ENCODE results near the gene OXLD1. TPM values are rescaled to one million over a fixed set of nuclear protein-coding genes. Genes with fewer than 3 reads are reported as not detected.

The OXLD1 gene
- total RNA-seq = 10 to 100 TPM; 49.1 to 58.8 TPM

- ATAC-seq (replicated peaks in 1 of 2) (peak; percentile 97 to 98), DNase-seq (peak; percentile 95 to 97)
- peak within 1 kb of the TSS; percentile 88 for H3K27ac Mint-ChIP-seq
- H3K9me3 Mint-ChIP-seq = no peaks in the 10 kb centered on the region
- peaks cover 57% of the 10 kb centered on the region for H3K4me1 Mint-ChIP-seq (ENCODE audit: low read depth)
- no peaks in the 10 kb centered on the region for H3K27me3 Mint-ChIP-seq (ENCODE audit: low read depth)
- H3K4me3 Mint-ChIP-seq = peak within 1 kb of the TSS; percentile 94 to 96
- peaks cover 4 to 23% of the 10 kb centered on the region in 2 donors for H3K36me3 Mint-ChIP-seq (ENCODE audit: insufficient read depth in 2 of 2)
These were observed at the start of gene OXLD1, which contains the start of gene CCDC137 for GRCh38 chr17:81666342-81667191. TSS of gene OXLD1 (minus strand) at chr17:81666605. CDS start at chr17:81666577, 28 bp downstream. TSS of gene CCDC137 (plus strand) at chr17:81666737. CDS start at chr17:81666767, 30 bp downstream.

- ATAC-seq (replicated peaks in 1 of 2) (no peak), DNase-seq (no peak)
- H3K36me3 Mint-ChIP-seq (ENCODE audit: insufficient read depth in 2 of 2) = no peaks in the 10 kb centered on the region
- no peaks in the 10 kb centered on the region for H3K27me3 Mint-ChIP-seq (ENCODE audit: low read depth)
- H3K27ac Mint-ChIP-seq = no peak overlapping the region
- H3K4me1 Mint-ChIP-seq (ENCODE audit: low read depth) = peaks cover 28% of the 10 kb centered on the region
- no peaks in the 10 kb centered on the region for H3K9me3 Mint-ChIP-seq
- no peak overlapping the region for H3K4me3 Mint-ChIP-seq
These were observed 48.9 kb upstream of the OXLD1 start for GRCh38 chr17:81715107-81715871.

- Mint-ChIP-seq H3K4me3 (no peak overlapping the region), H3K36me3 (ENCODE audit: insufficient read depth in 2 of 2) (no peaks in the 10 kb centered on the region), H3K27ac (no peak overlapping the region), H3K4me1 (ENCODE audit: low read depth) (peaks cover 34% of the 10 kb centered on the region), H3K27me3 (ENCODE audit: low read depth) (no peaks in the 10 kb centered on the region), H3K9me3 (no peaks in the 10 kb centered on the region)
- DNase-seq = no peak
- no peak for ATAC-seq (replicated peaks in 1 of 2)
These were observed 48.2 kb upstream of the OXLD1 start for GRCh38 chr17:81714412-81715106.

- Mint-ChIP-seq H3K27me3 (ENCODE audit: low read depth) (no peaks in the 10 kb centered on the region), H3K9me3 (no peaks in the 10 kb centered on the region), H3K4me1 (ENCODE audit: low read depth) (peaks cover 34% of the 10 kb centered on the region), H3K27ac (no peak overlapping the region), H3K36me3 (ENCODE audit: insufficient read depth in 2 of 2) (no peaks in the 10 kb centered on the region), H3K4me3 (peak overlapping the region; percentile 93)
- ATAC-seq (replicated peaks in 1 of 2) = no peak
- DNase-seq = no peak
These were observed 47.4 kb upstream of the OXLD1 start for GRCh38 chr17:81713556-81714411.

- no peaks in the 10 kb centered on the region for H3K9me3 Mint-ChIP-seq
- H3K4me3 Mint-ChIP-seq = peak overlapping the region; percentile 93
- H3K36me3 Mint-ChIP-seq (ENCODE audit: insufficient read depth in 2 of 2) = no peaks in the 10 kb centered on the region
- peaks cover 34% of the 10 kb centered on the region for H3K4me1 Mint-ChIP-seq (ENCODE audit: low read depth)
- DNase-seq = no peak
- H3K27me3 Mint-ChIP-seq (ENCODE audit: low read depth) = no peaks in the 10 kb centered on the region
- peak overlapping the region; percentile 51 for H3K27ac Mint-ChIP-seq
- no peak for ATAC-seq (replicated peaks in 1 of 2)
These were observed 46.7 kb upstream of the OXLD1 start for GRCh38 chr17:81713004-81713555.

GRCh38 chr17:81712468-81713003 lies 46.1 kb upstream of the OXLD1 start:
- Mint-ChIP-seq H3K9me3 (no peaks in the 10 kb centered on the region), H3K4me3 (peak overlapping the region; percentile 93), H3K27ac (peak overlapping the region; percentile 51), H3K36me3 (ENCODE audit: insufficient read depth in 2 of 2) (no peaks in the 10 kb centered on the region), H3K4me1 (ENCODE audit: low read depth) (peaks cover 34% of the 10 kb centered on the region), H3K27me3 (ENCODE audit: low read depth) (no peaks in the 10 kb centered on the region)
- DNase-seq (no peak), ATAC-seq (replicated peaks in 1 of 2) (peak in 1 of 2 donors; percentile 14)

- Mint-ChIP-seq H3K36me3 (ENCODE audit: insufficient read depth in 2 of 2) (no peaks in the 10 kb centered on the region), H3K27ac (peak within 1 kb of the TSS; percentile 51), H3K4me3 (peak within 1 kb of the TSS; percentile 93), H3K9me3 (no peaks in the 10 kb centered on the region), H3K27me3 (ENCODE audit: low read depth) (no peaks in the 10 kb centered on the region), H3K4me1 (ENCODE audit: low read depth) (peaks cover 34% of the 10 kb centered on the region)
- DNase-seq (peak; percentile 89), ATAC-seq (replicated peaks in 1 of 2) (peak; percentile 92 to 93)
These were observed 45.5 kb upstream of the OXLD1 start, which contains the start of gene SLC25A10 for GRCh38 chr17:81711814-81712467. TSS of gene SLC25A10 (plus strand) at chr17:81712284. CDS start at chr17:81712427, 143 bp downstream.

- peak overlapping the region; percentile 68 for H3K27ac Mint-ChIP-seq
- peak overlapping the region; percentile 83 to 87 for H3K4me3 Mint-ChIP-seq
- ATAC-seq (replicated peaks in 1 of 2) (no peak), DNase-seq (peak in 1 of 2 donors; percentile 28)
- H3K36me3 Mint-ChIP-seq (ENCODE audit: insufficient read depth in 2 of 2) = peaks cover 0 to 3% of the 10 kb centered on the region in 2 donors
- no peaks in the 10 kb centered on the region for H3K27me3 Mint-ChIP-seq (ENCODE audit: low read depth)
- H3K4me1 Mint-ChIP-seq (ENCODE audit: low read depth) = peaks cover 46% of the 10 kb centered on the region
- H3K9me3 Mint-ChIP-seq = no peaks in the 10 kb centered on the region
These were observed 44.3 kb upstream of the OXLD1 start for GRCh38 chr17:81710514-81711308.

- no peak overlapping the region for H3K27ac Mint-ChIP-seq
- no peak for ATAC-seq (replicated peaks in 1 of 2)
- no peak for DNase-seq
- H3K4me1 Mint-ChIP-seq (ENCODE audit: low read depth) = peaks cover 59% of the 10 kb centered on the region
- H3K9me3 Mint-ChIP-seq = no peaks in the 10 kb centered on the region
- peaks cover 1 to 11% of the 10 kb centered on the region in 2 donors for H3K36me3 Mint-ChIP-seq (ENCODE audit: insufficient read depth in 2 of 2)
- no peak overlapping the region for H3K4me3 Mint-ChIP-seq
- H3K27me3 Mint-ChIP-seq (ENCODE audit: low read depth) = no peaks in the 10 kb centered on the region
These were observed 42.4 kb upstream of the OXLD1 start for GRCh38 chr17:81708739-81709185.

GRCh38 chr17:81707725-81708646 lies 41.6 kb upstream of the OXLD1 start:
- no peak for DNase-seq
- Mint-ChIP-seq H3K9me3 (no peaks in the 10 kb centered on the region), H3K27me3 (ENCODE audit: low read depth) (no peaks in the 10 kb centered on the region), H3K36me3 (ENCODE audit: insufficient read depth in 2 of 2) (peaks cover 1 to 11% of the 10 kb centered on the region in 2 donors), H3K27ac (no peak overlapping the region), H3K4me1 (ENCODE audit: low read depth) (peaks cover 51% of the 10 kb centered on the region), H3K4me3 (no peak overlapping the region)
- ATAC-seq (replicated peaks in 1 of 2) = no peak

Data from activated T-cell treated with anti-CD3 and anti-CD28 coated beads, Interleukin-2, amount 50 U/mL, for 72 hours (primary cell).